C4-2B (cell line): ENCODE data around the gene PRKD2.
"Not testable (repeated sequence)": the region's sequence is repeated elsewhere in the genome, so short reads cannot be mapped to it uniquely, and the experiment has no call there.

ENCODE experiments used
- H3K27ac ChIP-seq: fragments of 450-650 bp; 2 replicates; pipeline ENCODE4 v1.5.1; 2017
- ZFX ChIP-seq: fragments of 450-650 bp; IDR thresholded peaks from 2 replicates; pipeline ENCODE4 v1.6.1; 2017
- TF ChIP-seq, protein P1 (sequence below): fragments of 450-650 bp; conservative IDR thresholded peaks from 2 replicates; pipeline ENCODE4 v1.5.1; 2017; ENCODE audit warnings: mild to moderate bottlenecking

Gene PRKD2

DNA sequence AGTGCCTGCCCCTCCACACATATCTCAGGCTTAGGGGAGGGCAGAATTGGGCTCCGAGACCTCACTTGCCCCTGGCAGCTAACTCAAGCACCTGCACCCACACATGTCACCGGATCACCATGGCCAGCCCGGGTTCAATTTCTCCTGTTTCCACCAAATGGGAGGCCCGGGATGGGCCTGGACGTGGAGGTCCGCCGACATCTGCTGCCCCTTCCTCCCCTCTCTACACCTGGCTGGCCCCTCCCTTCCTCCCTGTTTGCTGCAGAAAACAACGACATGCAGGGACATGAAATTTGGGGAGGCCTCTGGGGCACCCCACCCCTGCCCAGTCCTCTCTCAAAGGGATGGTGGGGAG lies 1.3 kb downstream of the PRKD2 start:
- H3K27ac ChIP-seq = peak overlapping the region; percentile 75; the same call in 1 of the 2 replicates
- no peak for TF ChIP-seq ZFX
- TF ChIP-seq, protein P1, sequence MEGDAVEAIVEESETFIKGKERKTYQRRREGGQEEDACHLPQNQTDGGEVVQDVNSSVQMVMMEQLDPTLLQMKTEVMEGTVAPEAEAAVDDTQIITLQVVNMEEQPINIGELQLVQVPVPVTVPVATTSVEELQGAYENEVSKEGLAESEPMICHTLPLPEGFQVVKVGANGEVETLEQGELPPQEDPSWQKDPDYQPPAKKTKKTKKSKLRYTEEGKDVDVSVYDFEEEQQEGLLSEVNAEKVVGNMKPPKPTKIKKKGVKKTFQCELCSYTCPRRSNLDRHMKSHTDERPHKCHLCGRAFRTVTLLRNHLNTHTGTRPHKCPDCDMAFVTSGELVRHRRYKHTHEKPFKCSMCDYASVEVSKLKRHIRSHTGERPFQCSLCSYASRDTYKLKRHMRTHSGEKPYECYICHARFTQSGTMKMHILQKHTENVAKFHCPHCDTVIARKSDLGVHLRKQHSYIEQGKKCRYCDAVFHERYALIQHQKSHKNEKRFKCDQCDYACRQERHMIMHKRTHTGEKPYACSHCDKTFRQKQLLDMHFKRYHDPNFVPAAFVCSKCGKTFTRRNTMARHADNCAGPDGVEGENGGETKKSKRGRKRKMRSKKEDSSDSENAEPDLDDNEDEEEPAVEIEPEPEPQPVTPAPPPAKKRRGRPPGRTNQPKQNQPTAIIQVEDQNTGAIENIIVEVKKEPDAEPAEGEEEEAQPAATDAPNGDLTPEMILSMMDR = no peak

DNA sequence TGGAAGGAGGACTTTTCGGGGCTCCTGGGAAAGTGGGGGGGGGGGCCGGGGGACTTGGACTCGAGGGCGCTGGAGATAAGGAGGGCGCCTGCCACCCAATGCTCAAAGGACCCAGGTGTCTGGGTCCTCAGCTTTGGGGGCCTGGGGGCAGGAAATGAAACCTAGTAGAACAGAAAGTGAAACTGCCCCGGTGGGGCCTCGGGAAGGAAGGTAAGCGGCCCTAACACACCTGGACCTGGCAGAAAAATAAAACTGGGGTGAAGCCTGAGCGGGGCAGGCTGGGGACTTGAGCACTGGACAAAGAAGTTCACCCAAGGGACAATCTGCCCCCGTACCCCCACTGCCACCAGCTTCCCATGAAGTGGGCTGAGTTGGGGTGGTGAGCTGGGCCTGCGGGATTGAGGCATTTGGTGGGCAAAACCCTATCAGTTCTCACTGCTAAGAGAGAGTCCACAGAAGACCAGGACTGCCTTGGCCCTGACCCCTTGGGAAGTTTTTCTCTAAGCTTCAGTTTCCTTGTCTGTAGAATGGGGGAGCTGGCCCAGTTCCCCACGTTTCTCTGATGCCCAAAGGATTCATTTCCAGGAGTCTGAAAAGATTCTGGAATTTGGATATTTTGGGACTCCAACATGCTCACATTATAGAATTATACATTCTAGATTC lies 2.3 kb downstream of the PRKD2 start:
- TF ChIP-seq ZFX = no peak
- TF ChIP-seq, protein P1 = no peak
- peak overlapping the region; percentile 78 for H3K27ac ChIP-seq

DNA sequence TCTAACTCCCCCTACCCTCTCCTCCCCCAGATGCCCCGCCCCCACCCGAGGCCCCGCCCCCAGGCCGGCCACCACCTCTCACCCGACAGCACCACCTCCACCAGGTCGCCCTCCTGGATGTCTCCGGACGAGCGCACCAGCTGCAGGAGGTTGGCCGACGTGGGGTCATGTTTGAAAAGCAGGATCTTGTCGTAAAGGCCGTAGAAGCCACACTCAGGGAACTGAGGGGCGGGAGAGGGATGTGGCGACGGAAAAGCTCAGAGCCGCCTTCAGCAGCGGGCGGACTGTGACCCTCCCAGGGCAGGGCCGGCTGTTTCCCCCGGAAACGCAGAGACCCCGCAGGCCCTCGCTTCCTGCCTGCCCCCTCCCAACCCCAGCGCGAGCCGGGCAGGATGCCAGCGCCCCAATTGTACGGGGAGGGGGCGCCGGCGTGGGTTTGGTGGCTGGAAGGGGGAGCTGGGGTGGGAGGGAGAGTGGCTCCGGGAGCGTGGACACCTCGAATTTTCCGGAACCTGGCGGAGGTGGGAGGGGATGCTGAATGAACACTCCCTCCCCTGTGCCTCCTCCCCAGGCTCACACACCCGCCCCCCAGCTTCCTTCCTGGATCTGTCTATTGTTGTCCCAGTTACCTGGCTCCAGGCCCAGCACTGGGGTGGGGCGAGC lies 3.0 kb downstream of the PRKD2 start:
- peak overlapping the region; percentile 78 for H3K27ac ChIP-seq
- no peak for TF ChIP-seq ZFX
- TF ChIP-seq, protein P1 = no peak

DNA sequence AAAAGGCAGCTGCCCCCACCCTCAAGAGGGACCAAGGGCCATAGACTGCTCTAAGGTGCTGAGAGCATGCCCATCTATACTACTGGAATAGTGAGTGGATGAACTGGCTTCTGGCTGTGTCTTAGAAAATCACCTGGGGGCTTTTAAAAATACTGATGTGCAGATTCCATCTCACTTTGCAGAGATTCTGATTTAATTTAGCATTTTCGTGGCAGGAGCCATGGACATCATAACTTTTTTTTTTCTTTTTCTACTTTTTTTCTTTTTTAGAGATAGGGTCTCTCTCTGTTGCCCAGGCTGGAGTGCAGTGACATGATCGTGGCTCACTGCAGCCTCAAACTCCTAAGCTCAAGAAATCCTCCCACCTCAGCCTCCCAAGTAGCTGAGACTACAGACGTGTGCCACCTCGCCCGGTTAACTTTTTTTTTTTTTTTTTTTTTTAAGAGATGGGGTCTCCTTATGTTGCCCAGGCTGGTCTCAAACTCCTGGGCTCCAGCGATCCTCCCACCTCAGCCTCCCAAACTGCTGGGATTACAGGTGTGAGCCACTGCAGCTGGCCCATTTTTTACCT lies 4.1 kb downstream of the PRKD2 start:
- H3K27ac ChIP-seq = not testable (repeated sequence)

DNA sequence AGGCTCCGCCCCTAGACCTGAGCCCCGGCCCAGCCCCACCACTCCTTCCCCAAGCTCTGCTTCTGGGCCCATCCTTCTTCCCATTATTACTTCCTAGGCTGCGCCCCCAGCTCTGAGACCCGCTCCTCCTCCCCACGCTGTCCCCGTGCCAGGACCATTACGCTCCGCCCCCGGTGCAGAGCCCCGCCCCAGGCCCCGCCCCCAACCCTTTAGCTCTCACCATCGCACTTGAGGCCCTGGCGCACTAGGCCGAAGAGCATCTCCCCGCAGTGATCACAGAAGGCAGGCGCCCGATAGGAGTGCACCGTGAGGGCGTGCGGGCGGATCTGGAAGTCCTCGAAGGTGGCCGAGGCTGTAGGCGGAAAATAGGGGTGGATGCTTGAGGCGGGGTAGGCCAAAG lies 6.2 kb downstream of the PRKD2 start:
- TF ChIP-seq ZFX = no peak
- H3K27ac ChIP-seq = no peak overlapping the region

DNA sequence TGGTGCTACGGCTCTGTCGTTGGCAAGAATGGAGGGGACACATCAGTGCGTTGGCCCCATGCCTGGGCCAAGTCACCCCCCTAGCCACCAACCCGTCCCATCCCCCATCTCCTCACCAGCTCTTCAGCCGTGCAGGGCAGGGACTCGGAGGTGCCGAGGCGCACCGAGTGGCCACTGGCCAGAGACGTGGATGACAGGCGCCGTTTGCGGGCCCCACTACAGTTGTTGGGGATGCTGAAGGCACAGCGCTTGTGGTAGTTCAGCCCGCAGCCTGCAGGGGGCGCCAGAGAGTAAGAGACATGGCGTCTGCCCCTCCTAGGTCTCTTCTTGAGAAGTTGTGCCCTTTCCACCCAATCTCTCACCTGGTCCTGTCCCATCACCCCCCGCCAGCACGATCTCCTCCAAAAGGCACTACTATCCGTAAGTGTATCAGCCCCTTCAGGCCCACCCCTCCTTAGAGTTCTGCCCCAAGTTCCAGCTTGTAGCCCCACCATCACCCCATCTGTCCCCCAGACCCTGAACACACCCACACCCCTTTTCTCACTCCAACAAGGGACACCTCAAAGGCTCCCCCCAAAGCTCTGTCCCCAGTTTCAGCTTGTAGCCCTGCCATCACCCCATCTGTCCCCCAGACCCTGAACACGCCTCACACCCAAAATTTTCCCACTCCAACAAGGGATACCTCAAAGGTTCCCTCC lies 12.4 kb downstream of the PRKD2 start:
- no peak overlapping the region for H3K27ac ChIP-seq
- TF ChIP-seq, protein P1 = peak; percentile 79
- no peak for TF ChIP-seq ZFX

DNA sequence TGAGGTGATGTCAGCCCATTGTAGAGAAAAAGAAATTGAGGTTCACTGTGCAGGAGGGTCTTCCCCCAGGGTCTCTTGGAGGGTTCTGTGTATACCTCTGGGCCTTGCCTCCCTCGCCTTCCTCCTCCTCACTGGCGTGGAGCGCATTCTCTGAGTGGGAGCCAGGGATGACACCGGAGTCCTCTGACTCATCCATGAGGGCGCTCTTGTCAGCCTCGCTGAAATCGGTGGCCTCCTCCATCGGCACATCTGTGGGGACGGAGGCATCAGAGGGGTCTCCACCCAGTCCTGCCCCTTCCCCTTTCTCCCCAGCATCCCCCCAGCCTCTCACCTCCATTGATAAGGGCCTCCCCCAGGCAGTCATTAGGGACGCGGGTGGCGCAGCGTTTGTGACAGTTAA lies 16.2 kb downstream of the PRKD2 start:
- no peak overlapping the region for H3K27ac ChIP-seq
- TF ChIP-seq, protein P1 = no peak
- TF ChIP-seq ZFX = no peak
